ENCODE data around the gene ARSA. TPM values are rescaled to one million over a fixed set of nuclear protein-coding genes. Genes with fewer than 3 reads are reported as not detected.

ARSA gene
- total RNA-seq, 3 donors from 2014 or later, result 10.5 to 13.1 (median 11.0) TPM

GRCh38 chr22:50577987-50578775 is 49.8 kb downstream of the ARSA start, which contains the start of gene CPT1B:
Gene CPT1B (minus strand): TSS chr22:50578427. CDS start chr22:50577915, 512 bp downstream.
- H3K4me1 Mint-ChIP-seq (ENCODE audit: low read depth), result peaks cover 17% of the 10 kb centered on the region
- peaks cover 5% of the 10 kb centered on the region for H3K36me3 Mint-ChIP-seq (ENCODE audit: insufficient read depth)
- ATAC-seq, result no peak
- no peaks in the 10 kb centered on the region for H3K9me3 Mint-ChIP-seq
- H3K27me3 Mint-ChIP-seq (ENCODE audit: low read depth), result no peaks in the 10 kb centered on the region
- no peak for DNase-seq
- no peak within 1 kb of the TSS for H3K4me3 Mint-ChIP-seq

- Mint-ChIP-seq H3K36me3 (ENCODE audit: insufficient read depth) (peaks cover 5% of the 10 kb centered on the region), H3K27me3 (ENCODE audit: low read depth) (no peaks in the 10 kb centered on the region), H3K4me3 (no peak overlapping the region), H3K4me1 (ENCODE audit: low read depth) (peaks cover 17% of the 10 kb centered on the region), H3K9me3 (no peaks in the 10 kb centered on the region)
- ATAC-seq (no peak), DNase-seq (no peak)
These were observed 50.3 kb downstream of the ARSA start for GRCh38 chr22:50577697-50577986.

GRCh38 chr22:50576806-50577696 is 50.9 kb downstream of the ARSA start:
- Mint-ChIP-seq H3K4me3 (no peak overlapping the region), H3K36me3 (ENCODE audit: insufficient read depth) (peaks cover 5% of the 10 kb centered on the region), H3K27me3 (ENCODE audit: low read depth) (no peaks in the 10 kb centered on the region), H3K9me3 (no peaks in the 10 kb centered on the region), H3K4me1 (ENCODE audit: low read depth) (peaks cover 17% of the 10 kb centered on the region)
- DNase-seq (no peak), ATAC-seq (no peak)

- Mint-ChIP-seq H3K27me3 (ENCODE audit: low read depth) (no peaks in the 10 kb centered on the region), H3K4me3 (no peak overlapping the region), H3K9me3 (no peaks in the 10 kb centered on the region), H3K36me3 (ENCODE audit: insufficient read depth) (peaks cover 5% of the 10 kb centered on the region), H3K4me1 (ENCODE audit: low read depth) (peaks cover 13% of the 10 kb centered on the region)
- DNase-seq (no peak), ATAC-seq (no peak)
These were observed 51.9 kb downstream of the ARSA start for GRCh38 chr22:50576070-50576469.

GRCh38 chr22:50575426-50575941 is 52.5 kb downstream of the ARSA start:
- Mint-ChIP-seq H3K36me3 (ENCODE audit: insufficient read depth) (peaks cover 8% of the 10 kb centered on the region), H3K27me3 (ENCODE audit: low read depth) (no peaks in the 10 kb centered on the region), H3K4me1 (ENCODE audit: low read depth) (peaks cover 11% of the 10 kb centered on the region), H3K9me3 (no peaks in the 10 kb centered on the region), H3K4me3 (no peak overlapping the region)
- ATAC-seq (no peak), DNase-seq (no peak)

Other genes starting within 250 kb of the ARSA start
- gene SBF1, start 153.1 kb downstream of the ARSA start, total RNA-seq, result 100 to 1,000 TPM; 128 to 130 (median 129) TPM
- 1 to 10 TPM; 4.8 to 9.4 (median 8.2) TPM for gene ADM2, start 146.6 kb downstream of the ARSA start, total RNA-seq
- under 1 TPM in 1 of 3 donors, not detected in 2; 0.30 TPM for gene MIOX, start 141.3 kb downstream of the ARSA start, total RNA-seq
- 10 to 100 TPM; 68.7 to 79.9 (median 72.2) TPM for gene LMF2, start 120.5 kb downstream of the ARSA start, total RNA-seq
- 100 to 1,000 TPM; 152 to 175 (median 156) TPM for gene NCAPH2, start 119.9 kb downstream of the ARSA start, total RNA-seq
- gene SCO2, start 102.6 kb downstream of the ARSA start, total RNA-seq, result 10 to 100 TPM; 12.7 to 14.4 (median 14.2) TPM
- 100 to 1,000 TPM in 1 of 3 donors, 10 to 100 TPM in 2; 64.4 to 103 (median 66.1) TPM for gene TYMP, start 98.1 kb downstream of the ARSA start, total RNA-seq
- 1 to 10 TPM; 5.4 to 7.4 (median 6.4) TPM for gene KLHDC7B, start 82.3 kb downstream of the ARSA start, total RNA-seq
- not detected for gene SYCE3, start 65.2 kb downstream of the ARSA start, total RNA-seq
- gene CPT1B, start 49.7 kb downstream of the ARSA start, total RNA-seq, result 10 to 100 TPM; 30.0 to 38.3 (median 32.7) TPM
- gene CHKB, start 45.3 kb downstream of the ARSA start, total RNA-seq, result 10 to 100 TPM; 56.1 to 63.2 (median 60.7) TPM
- gene MAPK8IP2, start 27.4 kb downstream of the ARSA start, total RNA-seq, result under 1 TPM; 0.05 to 0.38 (median 0.16) TPM
- under 1 TPM; 0.05 to 0.24 (median 0.08) TPM for gene SHANK3, start 44.7 kb upstream of the ARSA start, total RNA-seq
- not detected for gene ACR, start 110.1 kb upstream of the ARSA start, total RNA-seq
- gene RABL2B, start 155.5 kb upstream of the ARSA start, total RNA-seq, result 10 to 100 TPM; 28.3 to 38.4 (median 28.4) TPM